ENCODE measurements around the gene FLCN.

Gene FLCN

GRCh38 chr17:17221329-17221728, 15.6 kb downstream of the FLCN start:
- CTCF ChIA-PET, result interaction anchor here (0.5 kb wide), 1 partner anchor 14 kb away, joined by 4 read pairs; no protein-coding TSS in a partner anchor
- POLR2A ChIA-PET (ENCODE audit: low non-redundant PET), result no interaction called here
- TF ChIP-seq, protein P1, sequence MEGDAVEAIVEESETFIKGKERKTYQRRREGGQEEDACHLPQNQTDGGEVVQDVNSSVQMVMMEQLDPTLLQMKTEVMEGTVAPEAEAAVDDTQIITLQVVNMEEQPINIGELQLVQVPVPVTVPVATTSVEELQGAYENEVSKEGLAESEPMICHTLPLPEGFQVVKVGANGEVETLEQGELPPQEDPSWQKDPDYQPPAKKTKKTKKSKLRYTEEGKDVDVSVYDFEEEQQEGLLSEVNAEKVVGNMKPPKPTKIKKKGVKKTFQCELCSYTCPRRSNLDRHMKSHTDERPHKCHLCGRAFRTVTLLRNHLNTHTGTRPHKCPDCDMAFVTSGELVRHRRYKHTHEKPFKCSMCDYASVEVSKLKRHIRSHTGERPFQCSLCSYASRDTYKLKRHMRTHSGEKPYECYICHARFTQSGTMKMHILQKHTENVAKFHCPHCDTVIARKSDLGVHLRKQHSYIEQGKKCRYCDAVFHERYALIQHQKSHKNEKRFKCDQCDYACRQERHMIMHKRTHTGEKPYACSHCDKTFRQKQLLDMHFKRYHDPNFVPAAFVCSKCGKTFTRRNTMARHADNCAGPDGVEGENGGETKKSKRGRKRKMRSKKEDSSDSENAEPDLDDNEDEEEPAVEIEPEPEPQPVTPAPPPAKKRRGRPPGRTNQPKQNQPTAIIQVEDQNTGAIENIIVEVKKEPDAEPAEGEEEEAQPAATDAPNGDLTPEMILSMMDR (conservative IDR thresholded peaks at IDR 0.05; ENCODE audit: low read depth), result no peak
- DNase-seq (ENCODE audit: low spot score), result no peak
- H3K27ac ChIP-seq, result no peak overlapping the region

DNA sequence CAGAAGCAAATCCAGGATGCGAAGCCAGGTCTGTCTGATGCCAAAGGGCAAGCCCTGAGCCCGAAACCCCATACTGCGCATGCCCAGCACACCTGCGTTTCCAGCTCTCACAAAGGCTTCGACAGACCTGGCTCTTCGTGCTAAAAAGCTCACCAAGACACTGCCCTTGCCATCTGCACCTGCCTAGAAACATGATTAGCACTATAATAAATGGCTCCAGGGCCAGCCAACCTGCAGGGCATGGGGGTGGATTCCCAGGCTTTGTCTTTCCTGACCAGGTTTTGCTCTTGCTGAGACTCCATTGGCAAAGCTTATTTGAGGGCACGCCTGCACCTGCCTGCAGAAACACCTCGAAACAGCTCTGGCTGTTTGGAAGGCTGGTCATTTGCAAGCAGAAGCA, 16.4 kb downstream of the FLCN start:
- POLR2A ChIA-PET (ENCODE audit: low non-redundant PET), result no interaction called here
- H3K27ac ChIP-seq, result no peak overlapping the region
- TF ChIP-seq, protein P1 (conservative IDR thresholded peaks at IDR 0.05; ENCODE audit: low read depth), result no peak
- CTCF ChIA-PET, result no interaction called here
- no peak for DNase-seq (ENCODE audit: low spot score)

- POLR2A ChIA-PET (ENCODE audit: low non-redundant PET), result no interaction called here
- no peak overlapping the region for H3K27ac ChIP-seq
- DNase-seq (ENCODE audit: low spot score), result no peak
- CTCF ChIA-PET, result no interaction called here
- TF ChIP-seq, protein P1 (conservative IDR thresholded peaks at IDR 0.05; ENCODE audit: low read depth), result no peak
Measured at GRCh38 chr17:17217995-17218394, 19.0 kb downstream of the FLCN start.

DNA sequence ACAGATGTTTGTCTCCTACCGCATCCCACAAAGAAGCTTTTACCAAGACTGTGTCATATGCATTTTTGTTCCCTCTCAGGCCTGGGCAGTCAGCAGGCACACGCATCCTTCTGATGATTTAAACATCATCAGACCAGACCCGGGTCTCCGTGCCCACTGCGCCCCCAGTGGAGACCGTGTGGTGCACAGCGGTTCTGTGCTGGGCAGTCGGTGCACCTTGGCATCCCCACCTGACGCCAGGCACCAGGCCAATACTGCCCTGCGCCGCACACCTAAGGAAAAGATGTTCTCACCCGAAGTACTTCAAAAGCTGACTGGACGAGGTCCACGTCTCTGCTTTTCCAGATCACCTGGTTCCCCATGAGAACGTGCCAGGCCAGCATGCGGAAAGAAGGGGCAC, 20.2 kb downstream of the FLCN start:
- no peak for DNase-seq (ENCODE audit: low spot score)
- 0 out of 2 replicates have a peak overlapping the region, but pooled peaks have one; percentile 17 for H3K27ac ChIP-seq
- ChIA-PET POLR2A (ENCODE audit: low non-redundant PET) (no interaction called here), CTCF (no interaction called here)
- TF ChIP-seq, protein P1 (conservative IDR thresholded peaks at IDR 0.05; ENCODE audit: low read depth), result no peak

DNA sequence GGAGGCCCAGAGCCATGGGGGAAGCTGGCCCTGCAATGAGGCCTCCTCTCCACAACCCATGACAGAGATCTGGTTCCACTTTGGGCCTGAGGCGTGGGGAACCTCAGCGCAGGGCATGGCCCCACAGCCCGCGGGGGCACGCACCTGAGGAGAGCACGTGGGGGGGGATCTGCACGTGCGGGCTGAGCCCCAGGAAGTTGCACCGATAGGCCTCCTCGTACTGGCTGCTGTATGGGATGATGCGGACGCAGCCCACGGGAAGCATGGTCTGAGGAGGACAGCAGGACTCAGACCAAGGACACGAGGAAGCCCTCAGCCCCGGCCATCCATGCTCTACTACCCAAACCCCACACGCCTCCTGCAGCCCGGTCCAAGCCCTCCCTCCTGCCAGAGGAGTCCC, 20.7 kb downstream of the FLCN start:
- ChIA-PET CTCF (no interaction called here), POLR2A (ENCODE audit: low non-redundant PET) (no interaction called here)
- TF ChIP-seq, protein P1 (conservative IDR thresholded peaks at IDR 0.05; ENCODE audit: low read depth), result no peak
- H3K27ac ChIP-seq, result peak overlapping the region; percentile 17; the same call in 1 of the 2 replicates
- DNase-seq (ENCODE audit: low spot score), result no peak

GRCh38 chr17:17215575-17215974, 21.4 kb downstream of the FLCN start:
- ChIA-PET CTCF (no interaction called here), POLR2A (ENCODE audit: low non-redundant PET) (no interaction called here)
- TF ChIP-seq, protein P1 (conservative IDR thresholded peaks at IDR 0.05; ENCODE audit: low read depth), result no peak
- DNase-seq (ENCODE audit: low spot score), result no peak
- peak overlapping the region; percentile 17; the same call in 1 of the 2 replicates for H3K27ac ChIP-seq
